Kidney (tissue), 14 donors: ENCODE results near the gene PPP1R37. TPM values are rescaled to one million over a fixed set of nuclear protein-coding genes. Genes with fewer than 3 reads are reported as not detected.

Experiments
- DNase-seq, 5 donors: peaks; one replicate each; pipeline ENCODE4 v3.0.0-alpha.2; 2013 to 2020
- FAIRE-seq: peaks from 2 replicates; lab custom pipeline; 2012; peaks lifted over from hg19 to GRCh38; lab: Jason Lieb, UNC
- H3K27ac ChIP-seq, 2 donors: one replicate each; pipeline ENCODE4 v1.7.0; 2013; ENCODE audit warnings: low read depth in 2 of 2, low read length in 2 of 2, inconsistent platforms in 1 of 2
- H3K27me3 ChIP-seq: one replicate; pipeline ENCODE4 v1.7.1; 2013; ENCODE audit warnings: low read length, inconsistent platforms; ENCODE audit not compliant: control insufficient read depth, insufficient read depth
- H3K36me3 ChIP-seq, 3 donors: one replicate each; pipeline versions ENCODE4 v1.7.0 to v1.7.1; 2013; ENCODE audit warnings: low read length in 3 of 3, control low read depth in 1 of 3, inconsistent platforms in 1 of 3; ENCODE audit not compliant: insufficient read depth in 3 of 3, control insufficient read depth in 2 of 3
- H3K4me1 ChIP-seq, 3 donors: one replicate each; pipeline versions ENCODE4 v1.7.0 to v1.7.1; 2013; ENCODE audit warnings: low read length in 3 of 3, inconsistent platforms in 1 of 3, low read depth in 1 of 3; ENCODE audit not compliant: control insufficient read depth in 2 of 3, insufficient read depth in 2 of 3
- H3K4me3 ChIP-seq, 3 donors: one replicate each; pipeline versions ENCODE4 v1.7.0 to v1.8.1; 2013; ENCODE audit warnings: low read length in 3 of 3, control low read depth in 1 of 3, inconsistent platforms in 1 of 3
- H3K9ac ChIP-seq, 3 donors: one replicate each; pipeline versions ENCODE4 v1.7.0 to v1.7.1; 2013; ENCODE audit warnings: low read length in 3 of 3, control low read depth in 1 of 3, inconsistent platforms in 1 of 3
- H3K9me3 ChIP-seq, 3 donors: one replicate each; pipeline versions ENCODE4 v1.7.0 to v1.7.1; 2013; ENCODE audit warnings: low read length in 3 of 3, control low read depth in 1 of 3, inconsistent platforms in 1 of 3; ENCODE audit not compliant: control insufficient read depth in 2 of 3, insufficient read depth in 1 of 3
- CTCF ChIP-seq: IDR thresholded peaks from 3 replicates; pipeline ENCODE4 v1.5.1; 2012; ENCODE audit warnings: mild to moderate bottlenecking, moderate library complexity, borderline replicate concordance; ENCODE audit not compliant: insufficient read depth; ENCODE audit errors: extremely low read depth
- intact Hi-C: fragments of 100-400 bp; cut with DNase I; formaldehyde crosslinking; loops from one replicate; pipeline ENCODE4 v1.11.1; 2022
- polyA plus RNA-seq: library from polyadenylated mRNA; stranded (reverse); fragments of 350-450 nt; fragmentation: Illumina TruSeq; extraction: RNeasy Lipid Tissue Mini Kit (QIAGEN cat#74804); gene quantifications from one replicate; pipeline ENCODE4 v1.2.3, GENCODE V29; 2014; ENCODE audit warnings: low read depth, low replicate concordance; ENCODE audit not compliant: insufficient read depth
- total RNA-seq: library from RNA; stranded (reverse); fragmentation: NEBNext Ultra II Directional; extraction: Animal tissue kit (Norgen Biotek cat#: 25700); gene quantifications from one replicate; pipeline ENCODE4 v1.2.1, GENCODE V29; 2021
- donor health status: control.
- donor health status: control.
- donor health status: control.
- donor health status: control.
- donor health status: control.
- donor health status: DM: yes; HTN: yes; CAD: no.
- donor health status: Normal renal cell carcinoma (clear cell type).

Gene PPP1R37
- total and polyA plus RNA-seq, 2 donors from 2014 or later, result 21.6 to 33.0 TPM

DNA sequence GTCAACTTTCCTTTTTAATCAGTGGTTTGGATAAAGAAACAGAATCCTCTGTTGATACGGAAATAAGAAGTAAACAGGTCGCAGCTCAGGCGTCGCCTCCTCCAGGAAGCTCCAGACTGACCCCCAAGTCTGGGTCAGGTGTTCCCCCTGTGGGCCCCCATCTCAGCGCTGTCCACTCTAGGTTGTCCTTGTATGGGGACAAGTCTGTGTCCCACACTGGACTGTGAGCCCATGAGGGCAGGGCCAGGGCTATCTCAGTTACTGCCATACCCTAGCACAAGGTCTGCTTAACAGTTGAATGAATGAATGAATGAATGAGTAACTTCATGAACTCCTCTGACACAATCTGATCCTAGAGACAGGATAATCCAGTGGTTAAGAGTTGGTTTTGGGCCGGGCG is 46.6 kb upstream of the PPP1R37 start:
- peaks cover 0 to 7% (median 0%) of the 10 kb centered on the region in 3 donors for H3K4me1 ChIP-seq
- no peaks in the 10 kb centered on the region for H3K27me3 ChIP-seq
- intact Hi-C loops, result no loop called here
- no peak overlapping the region for H3K4me3 ChIP-seq
- H3K27ac ChIP-seq, result no peak overlapping the region
- FAIRE-seq, result no peak
- no peaks in the 10 kb centered on the region for H3K9me3 ChIP-seq
- H3K36me3 ChIP-seq, result peaks cover 2 to 37% (median 25%) of the 10 kb centered on the region in 3 donors
- TF ChIP-seq CTCF, result no peak
- DNase-seq, result no peak
- H3K9ac ChIP-seq, result no peak overlapping the region

GRCh38 chr19:45047188-45047797 is 45.7 kb upstream of the PPP1R37 start:
- DNase-seq, result no peak
- no peak overlapping the region for H3K9ac ChIP-seq
- peaks cover 2 to 30% (median 23%) of the 10 kb centered on the region in 3 donors for H3K36me3 ChIP-seq
- intact Hi-C loops, result no loop called here
- no peak overlapping the region for H3K27ac ChIP-seq
- H3K4me3 ChIP-seq, result no peak overlapping the region
- no peaks in the 10 kb centered on the region for H3K9me3 ChIP-seq
- H3K4me1 ChIP-seq, result peaks cover 0 to 2% (median 0%) of the 10 kb centered on the region in 3 donors
- no peak for TF ChIP-seq CTCF
- H3K27me3 ChIP-seq, result no peaks in the 10 kb centered on the region
- no peak for FAIRE-seq

GRCh38 chr19:45049073-45049736 is 43.8 kb upstream of the PPP1R37 start:
- TF ChIP-seq CTCF, result no peak
- Histone ChIP-seq H3K9ac (no peak overlapping the region), H3K27ac (no peak overlapping the region), H3K4me1 (peaks cover 0 to under 1% (median 0%) of the 10 kb centered on the region in 3 donors), H3K27me3 (no peaks in the 10 kb centered on the region), H3K9me3 (no peaks in the 10 kb centered on the region), H3K4me3 (no peak overlapping the region), H3K36me3 (peaks cover under 1 to 25% (median 15%) of the 10 kb centered on the region in 3 donors)
- intact Hi-C loops, result no loop called here
- DNase-seq, result no peak
- no peak for FAIRE-seq
